ENCODE data around the gene C2orf72.

DNA sequence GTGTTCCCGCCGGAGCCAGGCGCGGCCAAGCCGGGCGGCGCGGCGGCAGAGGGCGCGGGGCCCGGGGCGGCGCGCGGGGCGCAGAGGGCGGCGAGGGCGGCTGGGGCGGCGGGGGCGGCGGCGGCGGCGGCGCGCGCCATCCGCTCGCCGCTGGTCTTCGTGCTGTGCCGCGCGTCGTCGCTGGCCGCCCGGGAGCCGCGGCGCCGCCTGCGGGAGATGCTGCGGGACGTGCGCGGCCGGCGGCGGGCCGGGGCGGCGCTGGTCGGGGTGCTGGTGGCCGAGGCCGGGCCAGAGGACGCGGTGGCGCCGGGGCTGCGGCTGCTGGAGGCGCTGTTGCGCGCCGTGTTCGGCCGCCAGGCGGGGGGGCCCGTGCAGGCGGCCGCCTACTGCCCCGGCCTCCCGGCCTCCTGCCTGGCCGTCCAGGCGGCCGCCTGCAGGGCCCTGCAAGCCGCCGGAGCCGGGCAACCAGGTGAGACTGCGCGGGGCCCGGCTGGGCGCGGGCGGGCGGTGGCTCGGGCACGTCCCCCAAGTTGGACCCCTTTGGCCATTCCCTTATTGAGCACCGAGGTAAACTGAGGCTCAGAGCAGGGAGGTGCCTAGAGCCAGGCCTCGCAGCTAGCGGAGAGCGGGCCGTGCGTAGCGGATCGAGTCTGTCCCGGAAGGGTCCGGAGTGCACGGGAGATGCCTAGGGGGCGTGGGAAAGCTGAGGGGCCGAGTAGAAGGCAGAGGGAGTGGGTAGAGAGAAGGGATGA lies 584 bp downstream of the C2orf72 start:
- TF ChIP-seq EP300 (IDR thresholded peaks at IDR 0.05) (no peak), POLR2AphosphoS5 (IDR thresholded peaks at IDR 0.05) (no peak)

Data from sigmoid colon (tissue), 4 donors.